Medulla oblongata (tissue), 1 donor: ENCODE data around the gene ID2.
A peak's percentile ranks its signal among the peaks of the same experiment; 100 is the strongest.

Source experiments
- DNase-seq: peaks from one replicate; pipeline ENCODE4 v3.0.0-alpha.2; 2015; ENCODE audit errors: extremely low spot score

ID2 gene, protein sequence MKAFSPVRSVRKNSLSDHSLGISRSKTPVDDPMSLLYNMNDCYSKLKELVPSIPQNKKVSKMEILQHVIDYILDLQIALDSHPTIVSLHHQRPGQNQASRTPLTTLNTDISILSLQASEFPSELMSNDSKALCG

DNA sequence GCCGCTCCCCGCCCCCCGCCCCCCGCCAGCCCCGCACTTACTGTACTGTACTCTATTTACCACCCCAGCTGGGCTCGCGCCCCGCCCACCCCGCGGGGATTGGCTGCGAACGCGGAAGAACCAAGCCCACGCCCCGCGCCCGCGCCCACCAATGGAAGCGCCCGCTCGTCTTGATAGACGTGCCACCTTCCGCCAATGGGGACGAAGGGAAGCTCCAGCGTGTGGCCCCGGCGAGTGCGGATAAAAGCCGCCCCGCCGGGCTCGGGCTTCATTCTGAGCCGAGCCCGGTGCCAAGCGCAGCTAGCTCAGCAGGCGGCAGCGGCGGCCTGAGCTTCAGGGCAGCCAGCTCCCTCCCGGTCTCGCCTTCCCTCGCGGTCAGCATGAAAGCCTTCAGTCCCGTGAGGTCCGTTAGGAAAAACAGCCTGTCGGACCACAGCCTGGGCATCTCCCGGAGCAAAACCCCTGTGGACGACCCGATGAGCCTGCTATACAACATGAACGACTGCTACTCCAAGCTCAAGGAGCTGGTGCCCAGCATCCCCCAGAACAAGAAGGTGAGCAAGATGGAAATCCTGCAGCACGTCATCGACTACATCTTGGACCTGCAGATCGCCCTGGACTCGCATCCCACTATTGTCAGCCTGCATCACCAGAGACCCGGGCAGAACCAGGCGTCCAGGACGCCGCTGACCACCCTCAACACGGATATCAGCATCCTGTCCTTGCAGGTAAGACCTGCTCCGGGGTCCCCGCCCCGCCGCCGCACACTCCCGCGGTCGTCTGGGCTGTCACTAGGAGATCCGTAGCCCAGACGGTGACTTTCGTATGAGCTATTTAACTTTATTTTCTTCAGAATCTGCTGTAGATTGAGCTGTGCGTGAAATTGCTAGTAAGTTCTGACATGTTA lies at the start of gene ID2:
TSS of gene ID2 (plus strand) at position 271 of the 907 bp plus-strand sequence. CDS start at position 381, 110 bp downstream.
- peak; percentile 99 for DNase-seq

DNA sequence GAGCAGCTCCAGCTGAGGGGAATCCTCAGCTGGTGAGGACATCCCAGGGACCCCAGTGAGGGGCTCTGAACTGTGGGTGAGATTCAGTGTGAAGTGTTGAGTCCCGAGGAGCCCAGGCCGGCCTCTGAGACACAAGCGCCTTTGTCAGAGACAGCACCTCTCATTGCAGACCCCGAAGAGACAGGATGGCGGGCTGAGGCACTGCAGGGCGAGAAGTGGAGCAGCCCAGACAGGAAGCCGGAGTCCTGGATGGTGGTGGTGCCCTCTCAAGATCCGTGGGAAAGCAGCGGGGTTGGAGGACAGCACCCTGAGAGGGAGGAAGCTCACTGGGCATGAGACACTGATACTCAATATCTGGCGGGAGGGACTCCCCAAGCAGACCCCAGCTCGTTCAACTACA lies 49.1 kb upstream of the ID2 start:
- DNase-seq, result no peak

DNA sequence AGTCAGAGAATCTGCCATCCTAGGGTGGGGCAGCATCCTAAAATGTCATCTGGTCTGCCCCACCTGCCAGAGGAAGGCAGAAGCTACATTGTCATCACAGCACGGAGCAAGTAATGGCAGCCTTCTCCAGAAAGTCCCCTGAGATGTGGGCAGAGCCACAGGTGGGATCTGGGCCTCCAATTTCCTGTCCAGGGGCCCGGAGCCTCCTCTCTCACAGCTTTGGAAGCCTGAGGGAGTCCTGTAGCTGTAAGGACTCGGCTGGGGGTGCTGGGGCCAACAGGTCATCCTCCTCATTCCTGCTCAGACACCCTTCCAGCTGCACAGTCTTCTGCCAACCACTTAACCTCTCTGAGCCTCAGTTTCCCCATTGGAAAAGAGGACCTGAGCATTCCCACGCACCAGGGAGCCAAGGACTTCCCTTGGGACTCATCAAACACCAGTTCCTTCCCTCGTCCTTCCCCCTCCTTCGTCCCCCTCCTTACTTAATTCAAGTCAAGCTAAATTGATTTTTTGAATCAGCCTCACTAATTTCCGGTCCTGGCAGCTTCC lies 48.6 kb upstream of the ID2 start:
- no peak for DNase-seq

DNA sequence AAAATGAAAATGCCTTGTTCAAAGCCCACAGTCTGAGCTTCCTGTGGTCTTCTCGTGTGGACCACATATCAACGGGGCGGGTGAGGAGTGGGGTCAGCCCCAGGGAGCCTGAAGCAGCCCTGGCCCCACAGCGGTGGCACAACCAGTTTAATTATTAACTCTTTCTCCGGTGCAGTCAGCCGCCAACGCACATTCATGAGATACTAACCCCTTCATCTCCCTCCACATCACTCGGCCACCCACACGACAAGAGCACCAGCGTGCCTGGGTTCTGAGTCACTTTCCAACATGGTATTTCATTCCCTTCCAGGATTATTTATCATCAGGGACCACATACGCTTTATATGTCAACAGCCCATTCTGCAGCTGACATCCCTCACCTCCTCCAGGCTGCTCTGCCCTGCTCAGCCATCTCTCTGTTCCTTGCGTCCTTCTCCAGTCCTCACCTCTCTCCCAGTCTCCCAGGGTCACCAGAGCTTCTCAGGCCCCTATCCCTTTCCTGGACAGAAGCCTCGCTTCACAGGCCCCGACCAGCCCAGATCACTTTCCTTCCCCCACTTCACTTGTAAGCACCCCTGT lies 48.0 kb upstream of the ID2 start:
- DNase-seq, result no peak

DNA sequence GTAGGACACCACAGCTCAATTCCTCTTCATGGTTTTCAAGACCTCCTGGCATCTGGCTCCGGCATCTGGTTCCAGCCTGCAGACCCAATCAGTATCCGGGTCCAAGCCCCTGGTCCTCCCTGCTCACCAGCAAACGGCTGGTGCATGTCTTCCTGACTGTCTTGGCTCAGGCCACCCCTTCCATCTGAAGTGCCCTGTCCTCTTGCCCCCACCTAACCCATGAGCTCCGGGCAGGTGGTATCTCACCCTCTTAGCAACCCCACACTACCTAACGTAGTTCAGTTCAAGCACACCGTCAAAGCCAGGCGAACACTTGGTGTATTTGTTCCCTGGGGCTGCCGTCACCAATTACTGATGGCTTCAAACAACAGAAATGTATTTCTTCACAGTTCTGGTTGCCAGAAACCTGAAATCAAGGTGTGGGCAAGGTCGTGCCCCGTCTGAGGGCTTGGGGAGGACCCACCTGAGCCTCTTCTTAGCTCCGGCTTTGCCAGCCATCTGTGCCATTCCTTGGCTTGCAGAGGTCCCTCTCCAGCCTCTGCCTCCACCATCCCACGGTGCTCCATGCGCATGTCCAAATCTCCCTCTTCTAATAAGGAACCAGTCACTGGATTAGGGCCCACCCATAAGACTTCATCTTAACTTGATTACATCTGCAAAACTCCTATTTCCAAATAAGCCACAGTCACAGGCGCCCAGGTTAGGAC lies 47.2 kb upstream of the ID2 start:
- no peak for DNase-seq

DNA sequence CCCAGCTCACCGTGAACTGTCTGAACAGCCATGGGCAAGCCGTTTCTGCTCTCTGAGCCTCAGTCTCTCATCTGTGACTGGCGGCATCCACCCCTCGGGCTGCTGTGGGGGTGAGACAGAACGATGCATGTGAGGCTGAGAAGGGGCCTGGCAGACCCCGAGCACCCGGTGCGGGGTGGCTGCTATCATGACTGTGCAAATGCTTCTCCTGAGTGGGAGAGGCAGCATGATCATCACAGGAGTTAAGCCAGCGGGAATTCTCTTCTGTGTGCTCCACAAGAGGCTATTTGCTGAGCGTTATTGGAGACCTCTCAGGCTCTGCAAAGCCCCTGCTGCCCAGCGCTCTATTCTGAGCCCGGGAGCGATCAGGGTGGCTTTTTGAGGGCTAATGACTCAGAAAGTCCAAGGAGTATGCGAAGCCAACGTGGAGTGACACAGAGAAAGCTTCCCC lies 45.8 kb upstream of the ID2 start:
- no peak for DNase-seq

DNA sequence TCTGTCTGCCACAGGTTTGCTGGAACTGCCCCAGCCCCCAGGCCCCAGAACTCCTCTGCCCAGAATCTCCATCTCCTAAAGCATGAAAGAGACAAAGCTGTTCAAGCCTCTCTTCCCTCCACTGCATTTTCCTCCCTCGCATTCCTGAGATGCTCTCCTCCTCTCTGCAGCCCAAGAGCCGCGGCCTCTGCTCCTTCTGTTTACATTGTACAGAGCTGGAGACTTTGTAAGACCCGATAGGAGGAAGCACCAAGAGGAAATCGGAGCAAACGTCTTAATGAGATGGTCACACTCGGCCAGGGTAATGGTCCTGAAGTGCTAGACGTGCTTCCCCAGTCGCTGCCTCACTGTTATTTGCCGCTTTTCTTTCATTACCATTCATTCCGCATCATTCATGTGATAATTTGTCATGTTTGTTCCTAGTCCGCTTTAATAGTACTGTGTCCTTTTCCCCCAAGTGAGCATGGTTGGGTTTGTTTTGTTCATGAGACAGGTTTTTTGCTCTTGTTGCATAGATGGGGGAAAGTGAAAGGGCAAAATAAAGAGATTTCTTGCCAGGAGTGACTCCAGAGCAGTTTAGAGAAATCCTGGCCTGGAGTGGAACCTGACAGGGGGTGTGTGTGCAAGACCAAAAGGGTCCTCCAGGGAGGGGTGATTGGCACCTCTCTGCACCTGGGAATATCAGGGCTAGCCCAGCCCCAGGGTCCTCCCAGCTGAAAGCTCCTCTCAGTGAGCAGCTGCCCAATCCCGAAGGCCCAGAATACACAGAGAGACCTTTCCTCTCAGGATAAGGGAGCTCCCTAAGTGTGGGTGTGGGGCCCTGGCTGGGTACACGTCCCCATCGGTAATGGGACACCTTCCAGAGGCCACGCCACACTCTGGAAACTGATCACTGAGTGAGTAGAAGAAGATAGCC lies 44.9 kb upstream of the ID2 start:
- DNase-seq, result peak; percentile 12

DNA sequence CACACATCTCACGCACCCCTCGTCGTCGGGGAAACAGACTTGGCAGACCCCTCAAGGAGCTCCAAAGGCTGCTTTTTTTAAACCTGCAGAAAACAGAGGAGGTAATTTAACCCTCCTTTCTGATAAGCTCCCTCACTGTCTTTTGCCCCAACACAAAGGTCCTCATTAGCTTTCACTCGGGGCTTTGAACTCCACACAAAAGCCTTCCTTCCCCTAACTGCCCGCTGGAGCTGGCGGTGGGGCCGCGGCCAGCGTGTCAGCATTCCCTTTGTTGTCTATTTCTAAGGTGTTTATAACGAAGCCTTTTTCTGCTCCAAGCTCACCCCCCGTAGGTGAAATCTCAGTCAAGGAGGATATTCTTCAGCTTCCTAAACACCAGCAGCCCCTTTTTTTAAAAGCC lies 43.5 kb upstream of the ID2 start:
- DNase-seq, result no peak

DNA sequence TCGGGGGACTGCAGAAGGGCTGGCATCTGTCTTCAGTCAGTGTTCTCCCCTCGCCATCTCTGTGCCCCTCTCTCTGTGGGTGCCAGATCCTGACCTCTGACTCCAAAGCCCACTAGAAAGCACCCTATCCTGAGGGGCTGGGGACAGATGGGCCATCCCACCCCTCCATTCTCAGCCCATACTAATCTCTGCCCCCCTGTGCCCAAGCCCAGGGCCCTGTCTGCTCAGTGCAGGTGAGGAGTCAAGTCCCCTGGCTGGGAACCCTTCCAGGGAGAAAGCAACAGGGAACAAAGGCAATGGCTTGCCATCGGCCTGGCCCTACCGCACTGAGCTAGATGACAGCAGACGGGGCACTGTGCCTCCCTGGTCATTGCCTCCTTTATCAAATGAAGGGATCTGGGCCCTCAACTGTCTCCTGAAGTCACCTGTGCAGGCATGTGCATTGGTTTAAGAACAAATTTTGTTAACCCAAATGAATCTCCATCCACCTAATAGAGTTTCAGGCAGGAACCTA lies 42.7 kb upstream of the ID2 start:
- DNase-seq, result no peak

DNA sequence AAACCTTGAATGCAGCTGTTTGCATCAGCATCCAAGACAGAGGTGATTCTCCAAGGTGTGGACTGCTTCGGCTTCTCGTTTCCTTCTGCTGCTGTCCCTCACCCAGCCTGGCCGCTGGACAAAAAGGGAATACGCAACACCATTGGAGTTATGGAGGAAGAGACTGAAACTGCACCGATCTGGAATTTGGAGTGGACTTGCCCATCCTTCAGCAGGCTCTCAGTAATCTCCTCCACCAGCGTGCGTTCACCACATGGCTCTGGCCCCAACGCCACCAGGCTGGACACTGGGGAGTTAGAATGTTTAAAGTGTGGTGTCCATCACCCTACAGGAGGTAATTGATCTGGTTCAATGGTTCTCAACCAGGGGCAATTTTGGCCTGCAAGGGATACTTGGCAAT lies 41.4 kb upstream of the ID2 start:
- DNase-seq, result no peak

DNA sequence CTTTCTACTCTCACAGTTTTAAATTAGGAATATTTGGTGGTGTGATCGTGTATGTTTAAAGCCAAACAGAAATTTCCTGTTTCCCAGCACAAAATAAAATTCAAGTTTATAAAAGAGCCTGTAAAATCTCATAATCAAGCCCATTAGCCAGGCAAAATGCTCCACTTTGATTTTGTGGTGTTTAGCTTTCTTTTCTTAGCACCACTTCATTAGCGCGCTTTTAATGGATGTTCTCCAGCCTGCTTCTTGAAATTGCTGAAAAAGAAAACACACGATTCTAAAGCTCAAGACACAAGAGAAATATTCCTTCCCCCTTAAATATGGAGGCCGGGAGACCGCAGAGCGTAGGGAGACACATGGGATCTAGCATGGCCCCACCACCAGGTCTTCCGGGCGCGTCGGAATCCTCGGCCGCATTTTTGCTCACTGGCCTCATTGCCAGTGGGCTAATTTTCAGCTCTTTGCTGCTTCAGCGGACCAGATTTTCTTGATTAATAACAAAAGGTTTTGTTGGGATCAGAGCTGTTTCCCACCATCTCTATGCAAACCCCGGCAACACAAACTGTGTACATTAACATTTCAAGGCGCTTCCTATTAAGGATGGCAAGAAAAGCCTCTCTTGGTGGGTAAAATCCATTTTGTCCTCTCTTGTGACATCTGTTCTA lies 40.4 kb upstream of the ID2 start:
- no peak for DNase-seq

DNA sequence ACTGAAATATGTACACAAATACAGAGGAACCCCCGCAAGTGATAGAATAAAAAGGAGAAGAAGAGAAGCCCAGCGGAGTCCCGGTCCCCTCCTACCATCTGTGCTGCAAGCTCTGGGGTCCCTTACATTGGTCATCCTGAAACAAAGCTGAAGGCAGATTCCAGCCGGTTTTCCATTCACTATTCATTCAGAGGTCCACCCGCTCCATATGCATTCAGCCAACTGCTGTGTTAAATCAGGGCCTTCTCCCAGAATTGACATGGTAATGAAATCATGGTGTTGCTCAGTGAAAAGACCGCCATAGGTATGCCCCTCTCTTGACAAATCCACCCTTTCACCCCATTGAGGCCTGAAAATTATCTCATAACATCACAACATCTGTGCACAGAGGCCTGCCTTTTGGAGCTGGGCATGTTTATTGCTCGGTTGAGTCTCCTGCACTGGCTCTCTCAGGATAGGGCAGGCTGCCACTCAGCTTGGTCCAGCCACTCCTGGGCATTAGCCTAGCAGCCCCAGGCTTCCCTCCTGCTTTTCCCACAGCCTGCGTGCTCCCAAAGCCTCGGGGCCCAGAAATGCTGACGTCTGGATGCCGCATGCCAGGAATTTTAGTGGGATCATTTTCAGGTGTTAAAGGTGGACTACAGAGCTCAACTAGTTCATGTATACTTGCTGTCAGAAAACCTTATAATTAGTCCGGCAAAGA lies 39.3 kb upstream of the ID2 start:
- DNase-seq, result peak; percentile 53

DNA sequence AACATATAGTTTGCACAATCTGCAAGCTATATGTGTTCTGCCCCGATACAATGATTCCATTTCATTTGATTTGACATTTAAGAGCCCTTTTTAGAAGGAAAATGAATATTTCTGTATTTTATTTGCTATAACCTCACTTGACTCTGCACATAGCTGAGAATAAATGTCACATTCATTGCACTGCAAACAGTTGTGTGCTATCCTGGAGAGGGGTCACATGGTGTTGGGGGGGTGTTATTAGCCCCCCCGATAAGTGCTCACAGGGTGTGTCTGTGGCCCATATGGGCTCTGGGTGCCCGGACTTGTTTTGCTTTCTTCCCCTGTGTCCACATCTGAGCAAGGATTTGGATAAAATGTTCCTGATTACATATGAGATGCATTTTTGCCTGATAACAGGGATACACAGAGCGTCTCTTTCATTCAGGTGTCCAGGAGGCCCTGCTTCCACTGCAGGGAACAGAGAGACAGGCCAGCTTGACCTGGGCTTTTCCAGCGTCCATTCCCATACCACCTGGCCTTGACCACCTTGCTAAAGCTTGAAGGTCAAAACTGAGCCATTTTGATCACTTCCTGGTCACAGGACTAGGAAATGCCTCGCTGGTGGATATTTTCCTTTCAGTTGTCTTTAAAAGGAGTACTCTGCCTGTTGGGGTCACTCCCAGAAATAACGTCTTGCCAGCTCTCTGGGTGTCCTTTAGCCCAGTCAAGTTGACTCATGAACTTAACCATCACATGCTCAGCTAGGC lies 38.4 kb upstream of the ID2 start:
- no peak for DNase-seq

DNA sequence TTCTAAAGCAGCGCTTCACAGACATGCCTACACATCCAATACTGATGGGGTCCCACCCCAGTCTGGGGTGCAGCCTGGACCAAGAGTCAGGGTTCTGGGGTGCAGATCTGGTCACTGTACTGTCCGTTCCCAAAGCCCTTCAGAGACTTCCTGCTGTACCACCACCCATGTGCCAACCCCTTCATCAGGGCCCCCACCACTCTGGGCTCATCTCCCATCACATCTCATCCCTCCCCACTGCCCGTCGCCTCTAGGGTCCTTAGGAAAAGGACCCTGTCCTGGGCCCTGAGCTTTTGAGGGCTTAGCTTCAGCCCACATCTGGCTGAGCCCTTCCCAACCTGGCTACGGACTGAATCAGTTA lies 37.9 kb upstream of the ID2 start:
- DNase-seq, result no peak

DNA sequence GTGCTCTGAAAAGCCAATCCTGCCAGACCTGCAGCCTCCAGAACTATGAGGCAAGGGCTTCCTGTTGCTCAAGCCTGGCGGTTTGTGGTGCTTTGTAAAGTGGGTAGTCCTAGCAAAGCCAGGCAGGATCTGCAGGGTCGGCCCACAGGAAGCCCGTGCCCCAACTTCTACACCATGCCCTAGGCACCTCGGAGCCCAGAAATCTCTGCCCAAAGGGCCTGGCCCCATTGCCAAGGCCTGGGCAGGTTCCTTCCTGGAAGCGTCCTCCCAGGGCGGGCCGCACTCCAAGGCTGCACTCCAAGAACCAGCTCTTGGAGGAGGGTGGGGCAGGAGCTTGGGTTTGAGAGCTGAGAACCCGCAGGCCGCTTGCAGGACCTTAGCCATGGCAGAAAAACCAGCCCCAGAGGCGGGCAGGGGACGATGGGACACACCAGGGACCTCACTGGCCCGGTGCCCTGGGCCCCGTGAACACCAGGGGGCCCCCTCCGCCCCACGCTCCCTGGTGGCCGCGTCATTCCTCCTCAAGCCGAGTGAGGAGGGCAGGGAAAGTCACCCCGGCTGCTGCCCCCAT lies 37.2 kb upstream of the ID2 start:
- no peak for DNase-seq

DNA sequence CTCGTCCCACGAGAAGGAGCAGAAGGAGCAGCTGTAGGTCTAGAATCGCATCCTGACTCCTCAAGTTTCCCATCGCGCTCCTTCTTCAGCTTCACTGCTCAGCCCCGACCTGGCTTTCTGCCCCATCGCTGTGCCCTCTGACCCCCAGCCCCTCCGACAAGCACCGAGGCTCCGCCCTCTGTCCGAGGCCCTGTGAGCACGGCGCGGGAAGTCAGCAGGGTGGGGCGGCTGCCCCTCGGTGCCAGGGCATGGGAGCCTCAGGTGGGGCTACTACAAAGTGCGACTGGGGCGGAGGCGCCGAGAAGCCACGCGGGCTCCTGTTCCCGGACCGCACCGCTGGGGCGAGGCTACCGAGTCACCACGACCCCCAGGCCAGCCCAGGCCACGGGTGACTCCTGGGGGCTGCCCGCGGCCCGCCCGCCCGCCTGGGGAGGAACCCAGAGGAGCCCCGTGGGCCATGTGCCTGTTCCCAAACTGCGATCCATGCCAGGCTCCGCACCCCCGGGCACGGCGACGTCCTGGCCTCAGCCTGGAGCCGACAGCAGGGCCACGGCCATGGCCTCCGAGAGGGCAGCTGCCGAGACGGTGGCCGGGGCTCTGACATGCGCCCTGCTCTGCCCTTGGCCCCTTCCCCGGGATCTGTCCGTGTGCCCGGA lies 36.6 kb upstream of the ID2 start:
- no peak for DNase-seq

DNA sequence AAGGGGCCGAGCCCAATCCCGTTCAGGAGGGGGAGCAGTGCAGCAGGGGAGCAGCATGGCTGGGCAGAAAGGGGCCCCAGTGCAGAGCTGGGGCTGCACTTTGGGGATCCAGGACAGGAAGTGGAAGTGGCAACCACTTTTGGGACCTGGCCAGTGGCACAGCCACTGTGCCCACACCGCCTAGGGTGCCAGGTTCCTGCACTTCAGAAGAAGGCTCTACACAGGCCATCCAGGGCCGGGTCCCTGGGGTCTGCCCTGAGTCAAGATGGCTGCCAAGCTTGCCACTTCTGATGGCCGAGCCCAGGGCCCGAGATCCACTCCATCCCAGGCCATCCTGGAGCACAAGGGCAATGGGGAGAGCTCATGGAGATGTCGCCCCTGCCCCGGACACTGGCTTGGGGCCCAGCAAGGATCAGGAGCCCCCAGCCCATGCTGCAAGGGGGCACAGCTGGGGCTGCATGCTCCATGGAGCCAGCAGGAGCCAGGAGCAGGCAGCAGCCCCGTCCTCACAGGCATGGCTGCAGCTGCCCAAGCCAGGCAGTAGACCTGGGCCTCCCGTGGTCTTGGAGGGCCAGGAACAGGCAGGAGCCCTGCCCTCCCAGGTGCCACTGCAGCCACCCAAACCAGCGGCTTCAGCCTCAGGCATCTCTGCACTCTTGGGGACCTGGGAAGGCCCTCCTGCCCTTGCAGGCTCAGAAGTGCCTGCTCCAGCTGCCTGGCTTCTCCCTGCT lies 35.0 kb upstream of the ID2 start:
- DNase-seq, result no peak
